Measurements from ENCODE around the gene CPSF4L.

The CPSF4L gene

GRCh38 chr17:73231395-73231794, 30.3 kb downstream of the CPSF4L start:
- Mint-ChIP-seq H3K27ac (peak overlapping the region; percentile 67), H3K36me3 (ENCODE audit: low read depth) (peaks cover 21% of the 10 kb centered on the region), H3K4me3 (peak overlapping the region; percentile 96), H3K27me3 (ENCODE audit: low read depth, poor library complexity) (no peaks in the 10 kb centered on the region), H3K9me3 (no peaks in the 10 kb centered on the region), H3K4me1 (peaks cover 59% of the 10 kb centered on the region)
- no peak for TF ChIP-seq CTCF (IDR thresholded peaks at IDR 0.05)
- peak; percentile 31 for DNase-seq

GRCh38 chr17:73230088-73230487, 31.6 kb downstream of the CPSF4L start:
- DNase-seq = no peak
- no peak for TF ChIP-seq CTCF (IDR thresholded peaks at IDR 0.05)
- Mint-ChIP-seq H3K9me3 (no peaks in the 10 kb centered on the region), H3K4me1 (peaks cover 49% of the 10 kb centered on the region), H3K27ac (no peak overlapping the region), H3K4me3 (peak overlapping the region; percentile 15), H3K36me3 (ENCODE audit: low read depth) (peaks cover 13% of the 10 kb centered on the region), H3K27me3 (ENCODE audit: low read depth, poor library complexity) (no peaks in the 10 kb centered on the region)

- peaks cover 14% of the 10 kb centered on the region for H3K36me3 Mint-ChIP-seq (ENCODE audit: low read depth)
- H3K9me3 Mint-ChIP-seq = no peaks in the 10 kb centered on the region
- no peaks in the 10 kb centered on the region for H3K27me3 Mint-ChIP-seq (ENCODE audit: low read depth, poor library complexity)
- TF ChIP-seq CTCF (IDR thresholded peaks at IDR 0.05) = no peak
- no peak for DNase-seq
- peak overlapping the region; percentile 2 for H3K27ac Mint-ChIP-seq
- H3K4me1 Mint-ChIP-seq = peaks cover 47% of the 10 kb centered on the region
- no peak overlapping the region for H3K4me3 Mint-ChIP-seq
These were observed 32.9 kb downstream of the CPSF4L start for GRCh38 chr17:73228748-73229236.

GRCh38 chr17:73227944-73228343, 33.7 kb downstream of the CPSF4L start:
- no peaks in the 10 kb centered on the region for H3K27me3 Mint-ChIP-seq (ENCODE audit: low read depth, poor library complexity)
- peaks cover 14% of the 10 kb centered on the region for H3K36me3 Mint-ChIP-seq (ENCODE audit: low read depth)
- DNase-seq = no peak
- no peak for TF ChIP-seq CTCF (IDR thresholded peaks at IDR 0.05)
- no peak overlapping the region for H3K27ac Mint-ChIP-seq
- peaks cover 39% of the 10 kb centered on the region for H3K4me1 Mint-ChIP-seq
- no peaks in the 10 kb centered on the region for H3K9me3 Mint-ChIP-seq
- H3K4me3 Mint-ChIP-seq = no peak overlapping the region

- no peak for DNase-seq
- Mint-ChIP-seq H3K9me3 (no peaks in the 10 kb centered on the region), H3K4me1 (peaks cover 34% of the 10 kb centered on the region), H3K27ac (no peak overlapping the region), H3K27me3 (ENCODE audit: low read depth, poor library complexity) (no peaks in the 10 kb centered on the region), H3K36me3 (ENCODE audit: low read depth) (peaks cover 14% of the 10 kb centered on the region), H3K4me3 (no peak overlapping the region)
- TF ChIP-seq CTCF (IDR thresholded peaks at IDR 0.05) = no peak
These were observed 34.3 kb downstream of the CPSF4L start for GRCh38 chr17:73227379-73227778.

- H3K27me3 Mint-ChIP-seq (ENCODE audit: low read depth, poor library complexity) = no peaks in the 10 kb centered on the region
- H3K4me3 Mint-ChIP-seq = no peak overlapping the region
- no peak for DNase-seq
- H3K4me1 Mint-ChIP-seq = peaks cover 34% of the 10 kb centered on the region
- no peaks in the 10 kb centered on the region for H3K9me3 Mint-ChIP-seq
- no peak overlapping the region for H3K27ac Mint-ChIP-seq
- TF ChIP-seq CTCF (IDR thresholded peaks at IDR 0.05) = no peak
- peaks cover 14% of the 10 kb centered on the region for H3K36me3 Mint-ChIP-seq (ENCODE audit: low read depth)
These were observed 35.0 kb downstream of the CPSF4L start for GRCh38 chr17:73226556-73227172.
